GM12878 (cell line): ENCODE results near the gene KIF26A. TPM values are rescaled to one million over a fixed set of nuclear protein-coding genes. Genes with fewer than 3 reads are reported as not detected.

Experiments
- ATAC-seq: fragments of 200-7000 bp; cut with Tn5 transposase; 3 replicates; pipeline ENCODE4 v1.9.1; 2020; ENCODE audit warnings: mild to moderate bottlenecking, moderate library complexity
- BruUV-seq: library from RNA; stranded (reverse); fragments of 400-500 nt; replicated peaks from 2 replicates; lab custom pipeline; 2021; lab: Mats Ljungman, UMichigan
- CTCF ChIA-PET: fragments of 300-600 bp; sonication (Branson Sonifier 250); formaldehyde crosslinking; extraction: SDS; loops from one replicate; lab custom pipeline; 2021; ENCODE audit warnings: inconsistent platforms; lab: Yijun Ruan, JAX
- POLR2A ChIA-PET: fragments of 350-600 bp; formaldehyde crosslinking; extraction: SDS; loops from one replicate; lab custom pipeline; 2021; ENCODE audit warnings: inconsistent platforms; lab: Charles Lee
- RAD21 ChIA-PET: fragments of 300-600 bp; sonication (Branson Sonifier 250); formaldehyde crosslinking; loops from one replicate; lab custom pipeline; 2023; ENCODE audit warnings: antibody characterized with exemption; ENCODE audit not compliant: unreplicated experiment; lab: Charles Lee
- SMC1A ChIA-PET: fragments of 300-600 bp; sonication (Branson Sonifier 250); formaldehyde crosslinking; loops from one replicate; lab custom pipeline; 2023; ENCODE audit not compliant: unreplicated experiment, uncharacterized antibody; lab: Charles Lee
- DNase-seq: peaks from one replicate; pipeline ENCODE4 v3.0.0-alpha.2; 2011; ENCODE audit warnings: low read depth, low spot score
- FAIRE-seq: peaks from 3 replicates; lab custom pipeline; 2011; peaks lifted over from hg19 to GRCh38; lab: Jason Lieb, UNC
- H2AFZ ChIP-seq: 2 replicates; pipeline ENCODE4 v1.6.0; 2011; ENCODE audit warnings: low read depth, low read length, control low read depth; ENCODE audit not compliant: control insufficient read depth
- H3K27ac ChIP-seq: 2 replicates; pipeline ENCODE4 v1.5.1; 2011; ENCODE audit warnings: control low read depth; ENCODE audit not compliant: control insufficient read depth, insufficient read depth
- H3K27me3 ChIP-seq, 2 experiments: replicated peaks in 1 of 2; 2 replicates each; pipeline versions ENCODE4 v1.6.0 to v1.6.1; 2011; ENCODE audit warnings: low read length in 1 of 2; ENCODE audit not compliant: control insufficient read depth in 2 of 2, insufficient read depth in 2 of 2
- H3K36me3 ChIP-seq, 2 experiments: 2 replicates each; pipeline ENCODE4 v1.5.1; 2011; ENCODE audit warnings: low read length in 1 of 2; ENCODE audit not compliant: control insufficient read depth in 2 of 2, insufficient read depth in 2 of 2
- H3K4me1 ChIP-seq: 2 replicates; pipeline ENCODE4 v1.6.1; 2011; ENCODE audit warnings: mild to moderate bottlenecking, low read length, moderate library complexity, mixed read lengths; ENCODE audit not compliant: control insufficient read depth, insufficient read depth
- H3K4me2 ChIP-seq: 2 replicates; pipeline ENCODE4 v1.6.0; 2011; ENCODE audit warnings: control low read depth; ENCODE audit not compliant: control insufficient read depth, insufficient read depth
- H3K4me3 ChIP-seq: fragments of 200-600 bp; sonication (generic); 2 replicates; pipeline ENCODE4 v1.5.1; 2016
- H3K79me2 ChIP-seq: 2 replicates; pipeline ENCODE4 v1.6.0; 2011; ENCODE audit warnings: low read length; ENCODE audit not compliant: control insufficient read depth, insufficient read depth
- H3K9ac ChIP-seq: 2 replicates; pipeline ENCODE4 v1.8.0; 2011; ENCODE audit warnings: low read length, control low read depth, mixed read lengths; ENCODE audit not compliant: control insufficient read depth, insufficient read depth
- H3K9me3 ChIP-seq: replicated peaks from 3 replicates; pipeline ENCODE4 v1.5.1; 2011; ENCODE audit warnings: mild to moderate bottlenecking, low read length; ENCODE audit not compliant: control insufficient read depth, insufficient read depth
- H4K20me1 ChIP-seq: 2 replicates; pipeline ENCODE4 v1.6.0; 2011; ENCODE audit not compliant: control insufficient read depth, insufficient read depth
- ASH2L ChIP-seq: fragments of 300-600, 200-600 bp; sonication (generic); IDR thresholded peaks from 2 replicates; pipeline ENCODE4 v1.6.1; 2017; ENCODE audit warnings: low read depth, mild to moderate bottlenecking, borderline replicate concordance
- ATF2 ChIP-seq: IDR thresholded peaks from 2 replicates; pipeline ENCODE4 v1.6.1; 2012; ENCODE audit warnings: low read length, inconsistent platforms
- E4F1 ChIP-seq: fragments of 450-650 bp; IDR thresholded peaks from 2 replicates; pipeline ENCODE4 v1.6.1; 2018; ENCODE audit warnings: borderline replicate concordance, mild to moderate bottlenecking; ENCODE audit not compliant: partially characterized antibody
- EGR1 ChIP-seq, 2 experiments: IDR thresholded peaks; 1 replicate in 1 of 2; 2 replicates in 1 of 2; pipeline ENCODE4 v1.6.1; 2011 to 2012; ENCODE audit warnings: low read depth in 2 of 2, low read length in 2 of 2, borderline replicate concordance in 1 of 2, mild to moderate bottlenecking in 1 of 2, moderate library complexity in 1 of 2
- NFYA ChIP-seq: IDR thresholded peaks from 2 replicates; pipeline ENCODE4 v1.6.1; 2011; ENCODE audit warnings: low read depth, mild to moderate bottlenecking, low read length, improper control_type of control experiment, borderline replicate concordance
- PML ChIP-seq: IDR thresholded peaks from 2 replicates; pipeline ENCODE4 v1.6.1; 2012; ENCODE audit warnings: low read length, inconsistent platforms
- USF1 ChIP-seq: IDR thresholded peaks from 2 replicates; pipeline ENCODE4 v1.6.1; 2011; ENCODE audit warnings: borderline replicate concordance, low read depth, mild to moderate bottlenecking, moderate library complexity, mixed read lengths, low read length; ENCODE audit not compliant: insufficient read depth; ENCODE audit errors: extremely low read length
- ZNF687 ChIP-seq: fragments of 450-650 bp; IDR thresholded peaks from 2 replicates; pipeline ENCODE4 v1.6.1; 2017; ENCODE audit warnings: mild to moderate bottlenecking, moderate library complexity
- ZSCAN29 ChIP-seq: fragments of 450-650 bp; IDR thresholded peaks from 2 replicates; pipeline ENCODE4 v1.6.1; 2017; ENCODE audit warnings: mild to moderate bottlenecking, moderate library complexity
- WGBS: methylation state at CpG from one replicate; pipeline ENCODE4 v1.1.6; 2016; ENCODE audit warnings: low lambda C conversion rate; ENCODE audit not compliant: insufficient replicate concordance, insufficient coverage; ENCODE audit errors: missing lambda C conversion rate; 5-methylcytosine and 5-hydroxymethylcytosine counted together
- in situ Hi-C: fragments of 300-500 bp; cut with MboI; formaldehyde crosslinking; loops from 9 replicates; pipeline ENCODE4 v1.14.3; 2018; ENCODE audit warnings: mixed read lengths
- intact Hi-C: fragments of 100-400 bp; cut with micrococcal nuclease; formaldehyde crosslinking; loops from one replicate; pipeline ENCODE4 v1.14.2; 2022; ENCODE audit not compliant: unreplicated experiment
- polyA plus RNA-seq, 11 experiments: library from polyadenylated mRNA; depleted of rRNA in 4 of 11; unstranded in 6 of 11; stranded (reverse) in 5 of 11; fragments of >200 nt; fragmentation: Nextera tagmentation in 4 of 11; fragmentation: Illumina TruSeq in 1 of 11; extraction: Ambion mirVana in 4 of 11; extraction: Trizol in 1 of 11; gene quantifications; 1 replicate in 1 of 11; 2 replicates in 10 of 11; pipeline versions ENCODE4 v1.2.1 to v1.2.3, GENCODE V29; 2011 to 2016; ENCODE audit warnings: inconsistent platforms in 2 of 11, missing spikeins in 2 of 11, low read depth in 1 of 11
- total RNA-seq, 4 experiments: library from RNA; depleted of rRNA in 3 of 4; stranded (reverse); fragments of >200 nt in 3 of 4; fragmentation: Illumina TruSeq in 1 of 4; extraction: Trizol in 1 of 4; gene quantifications; 2 replicates each; pipeline versions ENCODE4 v1.2.1 to v1.2.3, GENCODE V29; 2013 to 2021
- TF ChIP-seq, protein P1 (sequence below): fragments of 450-650 bp; IDR thresholded peaks from 2 replicates; pipeline ENCODE4 v1.6.1; 2017; ENCODE audit warnings: low read depth, mild to moderate bottlenecking, moderate library complexity

Gene KIF26A
- total and polyA plus RNA-seq, 10 of the 15 experiments (the other 5 are each of a cell fraction or from before 2014, with no cell fraction given): 0.05 TPM; not detected in 9

GRCh38 chr14:104188727-104189400 lies 50.5 kb downstream of the KIF26A start:
- Histone ChIP-seq H3K36me3 (no peaks in the 10 kb centered on the region), H3K4me1 (no peaks in the 10 kb centered on the region), H4K20me1 (no peaks in the 10 kb centered on the region), H2AFZ (no peak overlapping the region), H3K4me3 (no peak overlapping the region), H3K27me3 (no peaks in the 10 kb centered on the region), H3K9me3 (no peaks in the 10 kb centered on the region), H3K79me2 (no peaks in the 10 kb centered on the region), H3K9ac (no peak overlapping the region), H3K4me2 (no peak overlapping the region), H3K27ac (no peak overlapping the region)
- no peak for TF ChIP-seq EGR1 (IDR thresholded peaks at IDR 0.05; ENCODE audit: borderline replicate concordance in 1 of 2, low read depth in 2 of 2, low read length in 2 of 2)
- no peak for TF ChIP-seq NFYA
- TF ChIP-seq USF1: no peak
- TF ChIP-seq, protein P1, sequence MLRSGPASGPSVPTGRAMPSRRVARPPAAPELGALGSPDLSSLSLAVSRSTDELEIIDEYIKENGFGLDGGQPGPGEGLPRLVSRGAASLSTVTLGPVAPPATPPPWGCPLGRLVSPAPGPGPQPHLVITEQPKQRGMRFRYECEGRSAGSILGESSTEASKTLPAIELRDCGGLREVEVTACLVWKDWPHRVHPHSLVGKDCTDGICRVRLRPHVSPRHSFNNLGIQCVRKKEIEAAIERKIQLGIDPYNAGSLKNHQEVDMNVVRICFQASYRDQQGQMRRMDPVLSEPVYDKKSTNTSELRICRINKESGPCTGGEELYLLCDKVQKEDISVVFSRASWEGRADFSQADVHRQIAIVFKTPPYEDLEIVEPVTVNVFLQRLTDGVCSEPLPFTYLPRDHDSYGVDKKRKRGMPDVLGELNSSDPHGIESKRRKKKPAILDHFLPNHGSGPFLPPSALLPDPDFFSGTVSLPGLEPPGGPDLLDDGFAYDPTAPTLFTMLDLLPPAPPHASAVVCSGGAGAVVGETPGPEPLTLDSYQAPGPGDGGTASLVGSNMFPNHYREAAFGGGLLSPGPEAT: no peak
- no peak for TF ChIP-seq ASH2L
- TF ChIP-seq ZNF687: no peak
- TF ChIP-seq PML: no peak
- no peak for TF ChIP-seq E4F1
- no peak for TF ChIP-seq ATF2
- TF ChIP-seq ZSCAN29: no peak
- ChIA-PET SMC1A (no interaction called here), POLR2A (no interaction called here), RAD21 (no interaction called here), CTCF (no interaction called here)
- BruUV-seq: no TSS peak
- in situ Hi-C loops: no loop called here
- intact Hi-C loops: no loop called here
- ATAC-seq (no peak), DNase-seq (no peak), FAIRE-seq (no peak)
- 29% methylated on average over 15 of the region's 15 CpGs for WGBS
